ENCODE measurements around the gene RNF114. TPM values are rescaled to one million over a fixed set of nuclear protein-coding genes. Genes with fewer than 3 reads are reported as not detected.

Gene RNF114
- polyA plus RNA-seq, 3 donors = 128 to 164 (median 146) TPM

GRCh38 chr20:49987015-49987867, 51.0 kb downstream of the RNF114 start:
- H3K9me3 Mint-ChIP-seq = no peaks in the 10 kb centered on the region
- 98% methylated on average over 10 of the region's 15 CpGs for WGBS (ENCODE audit: insufficient coverage)

More at GRCh38 chr20:49987015-49987867, 51.0 kb downstream of the RNF114 start:
- Mint-ChIP-seq H3K4me3 (no peak overlapping the region), H3K27ac (no peak overlapping the region), H3K27me3 (ENCODE audit: low read depth in 3 of 3) (peaks cover 2 to 5% (median 3%) of the 10 kb centered on the region in 3 donors), H3K4me1 (peaks cover 44% of the 10 kb centered on the region), H3K36me3 (peaks cover 19 to 34% of the 10 kb centered on the region in 2 donors)
- Histone ChIP-seq H3K4me3 (replicated peaks in 1 of 3; ENCODE audit: low read depth in 2 of 3, low read length in 3 of 3) (no peak overlapping the region), H4K20me1 (ENCODE audit: insufficient read depth, low read length) (peaks cover 35% of the 10 kb centered on the region), H3K27ac (ENCODE audit: low read depth in 1 of 2, low read length in 2 of 2) (no peak overlapping the region), H3K4me1 (ENCODE audit: control insufficient read depth in 1 of 2, insufficient read depth in 2 of 2, low read length in 2 of 2) (peaks cover 27 to 65% of the 10 kb centered on the region in 2 donors), H3K79me2 (ENCODE audit: insufficient read depth, low read length) (peaks cover 7% of the 10 kb centered on the region), H2AFZ (ENCODE audit: insufficient read depth, low read depth, low read length, poor library complexity, severe bottlenecking) (no peak overlapping the region), H3K27me3 (ENCODE audit: control insufficient read depth in 2 of 2, insufficient read depth in 2 of 2, low read length in 2 of 2) (no peaks in the 10 kb centered on the region), H3K9me3 (replicated peaks in 1 of 2; ENCODE audit: control insufficient read depth in 1 of 2, insufficient read depth in 1 of 2, low read length in 2 of 2) (no peaks in the 10 kb centered on the region), H3K9ac (ENCODE audit: insufficient read depth, low read length, poor library complexity, severe bottlenecking) (no peak overlapping the region), H3K4me2 (replicated peaks; ENCODE audit: extremely low read depth, low read length, poor library complexity, severe bottlenecking) (no peak overlapping the region), H3K36me3 (replicated peaks in 1 of 2; ENCODE audit: control insufficient read depth in 1 of 2, insufficient read depth in 2 of 2, low read length in 2 of 2) (peaks cover 0 to 12% of the 10 kb centered on the region in 2 donors)
- intact Hi-C loops (cut with micrococcal nuclease) = no loop called here
- DNase-seq = peak in 1 of 3 donors; percentile 29
- TF ChIP-seq CTCF (IDR thresholded peaks at IDR 0.05) = no peak

Data from CD14-positive monocyte (primary cell).